GM06990 (cell line): ENCODE measurements around the gene ZCCHC24.

Source experiments
- DNase-seq: peaks from one replicate; pipeline ENCODE4 v3.0.0-alpha.2; 2011; ENCODE audit not compliant: insufficient read length; ENCODE audit errors: extremely low read depth
- H3K27me3 ChIP-seq: replicated peaks from 2 replicates; pipeline ENCODE4 v1.6.0; 2011; ENCODE audit warnings: low read length; ENCODE audit not compliant: control insufficient read depth, insufficient read depth
- H3K36me3 ChIP-seq: 2 replicates; pipeline ENCODE4 v1.5.1; 2011; ENCODE audit warnings: low read length; ENCODE audit not compliant: control insufficient read depth, insufficient read depth
- H3K4me3 ChIP-seq: replicated peaks from 2 replicates; pipeline ENCODE4 v1.5.1; 2011; ENCODE audit warnings: low read depth, mild to moderate bottlenecking, control low read depth, low read length
- CTCF ChIP-seq: IDR thresholded peaks from 2 replicates; pipeline ENCODE4 v1.5.1; 2011; ENCODE audit warnings: low read length, control low read depth, mild to moderate bottlenecking, inconsistent platforms; ENCODE audit not compliant: insufficient read depth, poor library complexity, severe bottlenecking

ZCCHC24 gene

DNA sequence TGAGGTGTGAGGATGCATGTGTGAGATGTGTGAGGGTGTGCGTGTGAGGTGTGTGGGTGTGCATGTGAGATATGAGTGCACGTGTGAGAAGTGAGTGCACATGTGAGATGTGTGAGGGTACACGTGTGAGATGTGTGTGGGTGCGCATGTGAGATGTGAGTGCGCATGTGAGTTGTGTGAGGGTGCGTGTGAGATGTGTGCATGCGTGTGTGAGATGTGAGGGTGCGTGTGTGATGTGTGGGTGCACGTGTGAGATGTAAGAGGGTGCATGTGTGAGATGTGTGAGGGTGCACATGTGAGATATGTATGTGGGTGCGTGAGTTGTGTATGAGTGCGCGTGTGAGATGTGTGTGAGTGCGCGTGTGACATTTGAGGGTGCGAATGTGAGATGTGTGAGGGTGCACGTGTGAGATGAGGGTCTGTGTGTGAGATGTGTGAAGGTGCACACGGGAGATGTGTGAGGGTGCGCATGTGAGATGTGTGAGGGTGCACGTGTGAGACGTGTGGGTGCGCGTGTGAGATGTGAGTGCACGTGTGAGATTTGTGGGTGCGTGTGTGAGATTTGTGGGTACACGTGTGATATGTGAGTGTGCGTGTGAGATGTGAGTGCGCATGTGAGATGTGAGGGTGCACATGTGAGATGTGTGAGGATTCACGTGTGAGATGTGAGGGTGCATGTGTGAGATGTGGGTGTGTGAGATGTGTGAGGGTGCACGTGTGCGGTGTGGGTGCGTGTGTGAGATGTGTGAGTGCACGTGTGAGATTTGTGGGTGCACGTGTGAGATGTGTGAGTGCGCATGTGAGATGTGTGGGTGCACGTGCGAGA lies 67.7 kb downstream of the ZCCHC24 start:
- Histone ChIP-seq H3K4me3 (no peak overlapping the region), H3K36me3 (no peaks in the 10 kb centered on the region), H3K27me3 (no peaks in the 10 kb centered on the region; the same call in none of the 2 replicates)
- TF ChIP-seq CTCF: no peak
- no peak for DNase-seq

GRCh38 chr10:79376751-79377556 lies 68.5 kb downstream of the ZCCHC24 start:
- no peak for TF ChIP-seq CTCF
- no peak for DNase-seq
- H3K4me3 ChIP-seq: no peak overlapping the region

GRCh38 chr10:79376078-79376628 lies 69.3 kb downstream of the ZCCHC24 start:
- no peaks in the 10 kb centered on the region; the same call in none of the 2 replicates for H3K27me3 ChIP-seq
- no peak for DNase-seq
- no peaks in the 10 kb centered on the region for H3K36me3 ChIP-seq
- no peak for TF ChIP-seq CTCF
- no peak overlapping the region for H3K4me3 ChIP-seq

More at GRCh38 chr10:79376751-79377556, 68.5 kb downstream of the ZCCHC24 start:
- Histone ChIP-seq H3K27me3 (no peaks in the 10 kb centered on the region; the same call in none of the 2 replicates), H3K36me3 (no peaks in the 10 kb centered on the region)

DNA sequence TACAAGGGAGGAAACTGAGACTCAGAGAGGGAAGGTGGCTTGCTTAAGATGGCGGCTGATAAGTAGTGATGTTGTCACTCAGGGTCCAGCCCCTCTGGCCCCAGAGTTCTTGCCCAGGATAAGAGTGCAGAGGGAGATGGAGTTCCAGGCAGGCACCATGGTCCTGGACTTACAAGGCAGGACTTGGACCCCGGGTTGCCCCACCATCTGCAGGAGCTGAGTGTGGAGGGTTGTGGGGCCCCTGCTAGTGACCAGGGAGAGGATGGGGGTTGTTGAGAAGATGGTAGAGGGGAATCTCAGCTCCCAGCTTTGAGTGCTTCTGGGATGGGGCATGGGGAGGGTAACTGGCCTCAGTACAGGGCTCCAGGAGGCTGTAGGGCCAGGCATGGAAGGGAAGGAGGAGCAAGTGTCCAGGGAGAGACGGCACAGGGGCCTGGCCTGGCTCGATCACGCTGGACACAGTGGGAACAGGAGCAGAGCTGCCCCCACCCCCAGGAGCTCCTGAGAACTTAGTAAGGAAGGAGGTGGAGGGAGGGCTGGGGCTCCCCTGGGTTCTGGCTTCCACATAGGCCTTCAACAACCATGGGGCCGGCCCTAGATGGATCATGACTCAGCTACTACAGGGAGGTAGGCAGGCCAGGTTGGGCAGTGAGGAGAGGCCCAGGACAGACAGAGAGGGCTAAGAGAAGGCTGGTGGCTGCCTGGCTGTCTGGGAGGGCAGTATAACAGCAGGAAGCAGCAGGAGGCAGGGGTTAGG lies 69.9 kb downstream of the ZCCHC24 start:
- TF ChIP-seq CTCF: no peak
- no peaks in the 10 kb centered on the region; the same call in none of the 2 replicates for H3K27me3 ChIP-seq
- DNase-seq: no peak
- H3K36me3 ChIP-seq: no peaks in the 10 kb centered on the region
- H3K4me3 ChIP-seq: no peak overlapping the region
